Measurements from ENCODE around the gene MSH3.

- TF ChIP-seq CTCF (IDR thresholded peaks at IDR 0.05) (no peak), POLR2A (IDR thresholded peaks at IDR 0.05) (no peak)
Measured at GRCh38 chr5:80919678-80920196, 265.3 kb downstream of the MSH3 start.

Measured in body of pancreas (tissue), 4 donors.